GM23338 (cell line): ENCODE results near the gene AQP6. TPM values are rescaled to one million over a fixed set of nuclear protein-coding genes. Genes with fewer than 3 reads are reported as not detected.

ENCODE experiments used
- ATAC-seq: fragments of 200-7000 bp; cut with Tn5 transposase; 3 replicates; pipeline ENCODE4 v1.9.1; 2020
- DNase-seq: peaks from one replicate; pipeline ENCODE4 v3.0.0-alpha.2; 2015; ENCODE audit warnings: low spot score
- H2AFZ ChIP-seq: fragments of 200-600 bp; sonication (generic); 2 replicates; pipeline ENCODE4 v1.8.0; 2016; ENCODE audit warnings: antibody characterized with exemption, mild to moderate bottlenecking, moderate library complexity
- H3F3A ChIP-seq: fragments of 200-600 bp; sonication (generic); replicated peaks from 2 replicates; pipeline ENCODE4 v1.8.0; 2017; ENCODE audit warnings: antibody characterized with exemption, mixed run types, low read depth
- H3K27ac ChIP-seq: fragments of 200-600 bp; sonication (generic); 2 replicates; pipeline ENCODE4 v1.6.1; 2016; ENCODE audit warnings: low read depth
- H3K27me3 ChIP-seq: fragments of 200-600 bp; sonication (generic); 2 replicates; pipeline ENCODE4 v1.8.0; 2016; ENCODE audit warnings: mild to moderate bottlenecking, mixed run types, moderate library complexity; ENCODE audit not compliant: insufficient read depth
- H3K36me3 ChIP-seq: fragments of 200-600 bp; sonication (generic); 2 replicates; pipeline ENCODE4 v1.8.0; 2016; ENCODE audit warnings: mild to moderate bottlenecking; ENCODE audit not compliant: insufficient read depth
- H3K4me1 ChIP-seq: fragments of 200-600 bp; sonication (generic); 2 replicates; pipeline ENCODE4 v1.8.0; 2016; ENCODE audit warnings: mild to moderate bottlenecking, moderate library complexity; ENCODE audit not compliant: insufficient read depth
- H3K4me2 ChIP-seq: fragments of 200-600 bp; sonication (generic); 2 replicates; pipeline ENCODE4 v1.7.1; 2017; ENCODE audit warnings: mixed run types
- H3K4me3 ChIP-seq: fragments of 200-600 bp; sonication (generic); 2 replicates; pipeline ENCODE4 v1.6.1; 2016; ENCODE audit warnings: mixed run types
- H3K79me2 ChIP-seq: fragments of 200-600 bp; sonication (generic); replicated peaks from 2 replicates; pipeline ENCODE4 v1.8.0; 2017; ENCODE audit warnings: mild to moderate bottlenecking; ENCODE audit not compliant: insufficient read depth
- H3K9me2 ChIP-seq: fragments of 200-600 bp; sonication (generic); 2 replicates; pipeline ENCODE4 v1.8.0; 2017; ENCODE audit not compliant: insufficient read depth
- H4K20me1 ChIP-seq: fragments of 200-600 bp; sonication (generic); replicated peaks from 2 replicates; pipeline ENCODE4 v1.8.0; 2017; ENCODE audit warnings: mild to moderate bottlenecking; ENCODE audit not compliant: insufficient read depth
- H3K27ac Mint-ChIP-seq: 2 replicates; pipeline ENCODE4 v1.8.0; 2020; ENCODE audit warnings: inconsistent platforms, mild to moderate bottlenecking, moderate library complexity, mixed read lengths
- H3K27me3 Mint-ChIP-seq: 3 replicates; pipeline ENCODE4 v1.8.0; 2022; ENCODE audit warnings: low read depth, mild to moderate bottlenecking, moderate library complexity, mixed read lengths, inconsistent platforms; ENCODE audit not compliant: insufficient read depth, poor library complexity
- H3K36me3 Mint-ChIP-seq: 3 replicates; pipeline ENCODE4 v1.8.0; 2021; ENCODE audit warnings: low read depth, mild to moderate bottlenecking, inconsistent platforms, moderate library complexity, mixed read lengths
- H3K4me1 Mint-ChIP-seq: 3 replicates; pipeline ENCODE4 v1.8.0; 2020; ENCODE audit warnings: mild to moderate bottlenecking, inconsistent platforms, mixed read lengths
- H3K4me3 Mint-ChIP-seq: 3 replicates; pipeline ENCODE4 v1.8.0; 2021; ENCODE audit warnings: moderate library complexity, mild to moderate bottlenecking, inconsistent platforms, mixed read lengths
- H3K9me3 Mint-ChIP-seq: 3 replicates; pipeline ENCODE4 v1.8.0; 2020; ENCODE audit warnings: moderate library complexity, mild to moderate bottlenecking, inconsistent platforms, mixed read lengths
- CREB1 ChIP-seq: fragments of 250-450 bp; sonication (Bioruptor Pico); IDR thresholded peaks from 2 replicates; pipeline ENCODE4 v1.5.0; 2020; ENCODE audit warnings: low read depth, mild to moderate bottlenecking, moderate library complexity
- EZH2 ChIP-seq: fragments of 200-600 bp; sonication (generic); IDR thresholded peaks from one replicate; pipeline ENCODE4 v1.8.0; 2017; ENCODE audit warnings: antibody characterized with exemption, mild to moderate bottlenecking, low read depth; ENCODE audit not compliant: unreplicated experiment
- EZH2phosphoT487 ChIP-seq: fragments of 200-600 bp; sonication (generic); IDR thresholded peaks from one replicate; pipeline ENCODE4 v1.8.1; 2018; ENCODE audit warnings: antibody characterized with exemption; ENCODE audit not compliant: unreplicated experiment
- JUNB ChIP-seq: IDR thresholded peaks from one replicate; pipeline ENCODE4 v1.6.1; 2016; ENCODE audit warnings: antibody characterized with exemption; ENCODE audit not compliant: unreplicated experiment
- NANOG ChIP-seq: IDR thresholded peaks from 2 replicates; pipeline ENCODE4 v1.6.1; 2016; ENCODE audit warnings: antibody characterized with exemption, borderline replicate concordance
- POLR2AphosphoS5 ChIP-seq: IDR thresholded peaks from 2 replicates; pipeline ENCODE4 v1.6.1; 2016; ENCODE audit warnings: antibody characterized with exemption, low read depth
- STAT1 ChIP-seq: IDR thresholded peaks from one replicate; pipeline ENCODE4 v1.6.1; 2016; ENCODE audit warnings: antibody characterized with exemption; ENCODE audit not compliant: unreplicated experiment
- ZNF114 ChIP-seq: fragments of 250-450 bp; sonication (Bioruptor Pico); IDR thresholded peaks from 2 replicates; pipeline ENCODE4 v1.5.0; 2020; ENCODE audit warnings: mild to moderate bottlenecking, moderate library complexity
- ZNF331 ChIP-seq: fragments of 250-450 bp; sonication (Bioruptor Pico); IDR thresholded peaks from 2 replicates; pipeline ENCODE4 v1.5.0; 2020; ENCODE audit warnings: low read depth, mild to moderate bottlenecking, moderate library complexity
- polyA plus RNA-seq: library from polyadenylated mRNA; unstranded; fragments of >200 nt; fragmentation: Nextera tagmentation; extraction: Ambion mirVana; gene quantifications from 2 replicates; pipeline ENCODE4 v1.2.1, GENCODE V29; 2016
- total RNA-seq: library from RNA; depleted of rRNA; stranded (reverse); fragments of >200 nt; shearing (Covaris generic); gene quantifications from 2 replicates; pipeline ENCODE4 v1.2.3, GENCODE V29; 2014
- TF ChIP-seq, protein P1 (sequence below), 2 experiments: fragments of 200-600 bp in 1 of 2; sonication (generic) in 1 of 2; conservative IDR thresholded peaks; 2 replicates each; pipeline versions ENCODE4 v1.5.1 to v1.6.1; 2016 to 2017; ENCODE audit warnings: antibody characterized with exemption in 2 of 2, low read depth in 2 of 2, mild to moderate bottlenecking in 2 of 2, moderate library complexity in 1 of 2
- TF ChIP-seq, protein P2 (sequence below): IDR thresholded peaks from 2 replicates; pipeline ENCODE4 v1.6.1; 2016; ENCODE audit warnings: antibody characterized with exemption
- TF ChIP-seq, protein P3 (sequence below): IDR thresholded peaks from one replicate; pipeline ENCODE4 v1.6.1; 2018; ENCODE audit warnings: antibody characterized with exemption; ENCODE audit not compliant: unreplicated experiment
- TF ChIP-seq, protein P4 (sequence below): fragments of 250-450 bp; sonication (Bioruptor Pico); IDR thresholded peaks from 2 replicates; pipeline ENCODE4 v1.5.0; 2020; ENCODE audit warnings: mild to moderate bottlenecking, moderate library complexity

The AQP6 gene
- total and polyA plus RNA-seq, 2 experiments from 2014 or later: 0.08 TPM; not detected in 1

DNA sequence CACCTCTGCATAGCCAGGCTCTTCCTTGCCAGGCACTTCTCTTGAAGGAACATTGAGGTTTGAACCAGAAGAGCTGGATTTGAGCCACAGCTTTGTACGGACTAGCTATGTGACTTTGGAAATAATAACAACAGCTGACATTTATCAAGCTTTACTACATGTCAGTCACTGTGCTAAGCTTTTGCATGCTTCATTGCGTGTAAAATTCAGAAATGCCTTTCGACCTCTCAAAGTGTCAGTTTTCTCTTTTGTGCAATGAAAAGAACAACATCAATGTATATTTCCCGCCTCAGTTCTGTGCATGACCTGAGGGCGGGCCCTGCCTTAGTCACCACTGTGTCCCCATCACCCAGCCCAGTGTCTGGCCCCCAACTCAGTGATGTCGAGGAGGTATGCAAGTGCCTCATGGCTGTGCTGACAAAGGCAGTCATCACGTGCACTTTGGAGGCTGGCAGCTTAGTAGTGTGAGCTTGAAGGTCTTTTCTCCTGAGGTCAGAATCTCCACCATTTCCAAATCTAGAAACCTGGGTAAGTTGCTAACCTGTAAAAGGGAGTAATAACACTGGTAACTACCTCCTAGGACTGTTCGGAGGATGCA, 40.1 kb upstream of the AQP6 start:
- no peak overlapping the region for H3K4me3 Mint-ChIP-seq
- Histone ChIP-seq H4K20me1 (no peaks in the 10 kb centered on the region), H3K4me2 (no peak overlapping the region), H3K4me1 (0 out of 2 replicates have a peak, but pooled peaks cover 3% of the 10 kb centered on the region), H3K9me2 (0 out of 2 replicates have a peak, but pooled peaks cover 3% of the 10 kb centered on the region), H3K79me2 (no peaks in the 10 kb centered on the region), H3K27ac (no peak overlapping the region), H3K4me3 (no peak overlapping the region), H3K36me3 (no peaks in the 10 kb centered on the region), H3F3A (no peaks in the 10 kb centered on the region), H2AFZ (peak overlapping the region; percentile 56; the same call in 1 of the 2 replicates), H3K27me3 (no peaks in the 10 kb centered on the region)
- peaks cover 4% of the 10 kb centered on the region; the same call in 2 of the 3 replicates for H3K4me1 Mint-ChIP-seq
- no peak overlapping the region for H3K27ac Mint-ChIP-seq
- H3K9me3 Mint-ChIP-seq: no peaks in the 10 kb centered on the region
- no peaks in the 10 kb centered on the region for H3K27me3 Mint-ChIP-seq
- no peak for DNase-seq
- ATAC-seq: no peak
- H3K36me3 Mint-ChIP-seq: no peaks in the 10 kb centered on the region
- TF ChIP-seq, protein P1, sequence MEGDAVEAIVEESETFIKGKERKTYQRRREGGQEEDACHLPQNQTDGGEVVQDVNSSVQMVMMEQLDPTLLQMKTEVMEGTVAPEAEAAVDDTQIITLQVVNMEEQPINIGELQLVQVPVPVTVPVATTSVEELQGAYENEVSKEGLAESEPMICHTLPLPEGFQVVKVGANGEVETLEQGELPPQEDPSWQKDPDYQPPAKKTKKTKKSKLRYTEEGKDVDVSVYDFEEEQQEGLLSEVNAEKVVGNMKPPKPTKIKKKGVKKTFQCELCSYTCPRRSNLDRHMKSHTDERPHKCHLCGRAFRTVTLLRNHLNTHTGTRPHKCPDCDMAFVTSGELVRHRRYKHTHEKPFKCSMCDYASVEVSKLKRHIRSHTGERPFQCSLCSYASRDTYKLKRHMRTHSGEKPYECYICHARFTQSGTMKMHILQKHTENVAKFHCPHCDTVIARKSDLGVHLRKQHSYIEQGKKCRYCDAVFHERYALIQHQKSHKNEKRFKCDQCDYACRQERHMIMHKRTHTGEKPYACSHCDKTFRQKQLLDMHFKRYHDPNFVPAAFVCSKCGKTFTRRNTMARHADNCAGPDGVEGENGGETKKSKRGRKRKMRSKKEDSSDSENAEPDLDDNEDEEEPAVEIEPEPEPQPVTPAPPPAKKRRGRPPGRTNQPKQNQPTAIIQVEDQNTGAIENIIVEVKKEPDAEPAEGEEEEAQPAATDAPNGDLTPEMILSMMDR (conservative IDR thresholded peaks at IDR 0.05; ENCODE audit: low read depth in 2 of 2): no peak
- TF ChIP-seq EZH2phosphoT487 (no peak), CREB1 (CRISPR knock-in tag) (no peak), ZNF114 (no peak), NANOG (no peak), EZH2 (no peak), JUNB (no peak), POLR2AphosphoS5 (no peak), STAT1 (no peak), ZNF331 (CRISPR knock-in tag) (no peak)
- TF ChIP-seq, protein P2, sequence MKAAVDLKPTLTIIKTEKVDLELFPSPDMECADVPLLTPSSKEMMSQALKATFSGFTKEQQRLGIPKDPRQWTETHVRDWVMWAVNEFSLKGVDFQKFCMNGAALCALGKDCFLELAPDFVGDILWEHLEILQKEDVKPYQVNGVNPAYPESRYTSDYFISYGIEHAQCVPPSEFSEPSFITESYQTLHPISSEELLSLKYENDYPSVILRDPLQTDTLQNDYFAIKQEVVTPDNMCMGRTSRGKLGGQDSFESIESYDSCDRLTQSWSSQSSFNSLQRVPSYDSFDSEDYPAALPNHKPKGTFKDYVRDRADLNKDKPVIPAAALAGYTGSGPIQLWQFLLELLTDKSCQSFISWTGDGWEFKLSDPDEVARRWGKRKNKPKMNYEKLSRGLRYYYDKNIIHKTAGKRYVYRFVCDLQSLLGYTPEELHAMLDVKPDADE: no peak
- TF ChIP-seq, protein P3, sequence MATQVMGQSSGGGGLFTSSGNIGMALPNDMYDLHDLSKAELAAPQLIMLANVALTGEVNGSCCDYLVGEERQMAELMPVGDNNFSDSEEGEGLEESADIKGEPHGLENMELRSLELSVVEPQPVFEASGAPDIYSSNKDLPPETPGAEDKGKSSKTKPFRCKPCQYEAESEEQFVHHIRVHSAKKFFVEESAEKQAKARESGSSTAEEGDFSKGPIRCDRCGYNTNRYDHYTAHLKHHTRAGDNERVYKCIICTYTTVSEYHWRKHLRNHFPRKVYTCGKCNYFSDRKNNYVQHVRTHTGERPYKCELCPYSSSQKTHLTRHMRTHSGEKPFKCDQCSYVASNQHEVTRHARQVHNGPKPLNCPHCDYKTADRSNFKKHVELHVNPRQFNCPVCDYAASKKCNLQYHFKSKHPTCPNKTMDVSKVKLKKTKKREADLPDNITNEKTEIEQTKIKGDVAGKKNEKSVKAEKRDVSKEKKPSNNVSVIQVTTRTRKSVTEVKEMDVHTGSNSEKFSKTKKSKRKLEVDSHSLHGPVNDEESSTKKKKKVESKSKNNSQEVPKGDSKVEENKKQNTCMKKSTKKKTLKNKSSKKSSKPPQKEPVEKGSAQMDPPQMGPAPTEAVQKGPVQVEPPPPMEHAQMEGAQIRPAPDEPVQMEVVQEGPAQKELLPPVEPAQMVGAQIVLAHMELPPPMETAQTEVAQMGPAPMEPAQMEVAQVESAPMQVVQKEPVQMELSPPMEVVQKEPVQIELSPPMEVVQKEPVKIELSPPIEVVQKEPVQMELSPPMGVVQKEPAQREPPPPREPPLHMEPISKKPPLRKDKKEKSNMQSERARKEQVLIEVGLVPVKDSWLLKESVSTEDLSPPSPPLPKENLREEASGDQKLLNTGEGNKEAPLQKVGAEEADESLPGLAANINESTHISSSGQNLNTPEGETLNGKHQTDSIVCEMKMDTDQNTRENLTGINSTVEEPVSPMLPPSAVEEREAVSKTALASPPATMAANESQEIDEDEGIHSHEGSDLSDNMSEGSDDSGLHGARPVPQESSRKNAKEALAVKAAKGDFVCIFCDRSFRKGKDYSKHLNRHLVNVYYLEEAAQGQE: no peak
- TF ChIP-seq, protein P4, sequence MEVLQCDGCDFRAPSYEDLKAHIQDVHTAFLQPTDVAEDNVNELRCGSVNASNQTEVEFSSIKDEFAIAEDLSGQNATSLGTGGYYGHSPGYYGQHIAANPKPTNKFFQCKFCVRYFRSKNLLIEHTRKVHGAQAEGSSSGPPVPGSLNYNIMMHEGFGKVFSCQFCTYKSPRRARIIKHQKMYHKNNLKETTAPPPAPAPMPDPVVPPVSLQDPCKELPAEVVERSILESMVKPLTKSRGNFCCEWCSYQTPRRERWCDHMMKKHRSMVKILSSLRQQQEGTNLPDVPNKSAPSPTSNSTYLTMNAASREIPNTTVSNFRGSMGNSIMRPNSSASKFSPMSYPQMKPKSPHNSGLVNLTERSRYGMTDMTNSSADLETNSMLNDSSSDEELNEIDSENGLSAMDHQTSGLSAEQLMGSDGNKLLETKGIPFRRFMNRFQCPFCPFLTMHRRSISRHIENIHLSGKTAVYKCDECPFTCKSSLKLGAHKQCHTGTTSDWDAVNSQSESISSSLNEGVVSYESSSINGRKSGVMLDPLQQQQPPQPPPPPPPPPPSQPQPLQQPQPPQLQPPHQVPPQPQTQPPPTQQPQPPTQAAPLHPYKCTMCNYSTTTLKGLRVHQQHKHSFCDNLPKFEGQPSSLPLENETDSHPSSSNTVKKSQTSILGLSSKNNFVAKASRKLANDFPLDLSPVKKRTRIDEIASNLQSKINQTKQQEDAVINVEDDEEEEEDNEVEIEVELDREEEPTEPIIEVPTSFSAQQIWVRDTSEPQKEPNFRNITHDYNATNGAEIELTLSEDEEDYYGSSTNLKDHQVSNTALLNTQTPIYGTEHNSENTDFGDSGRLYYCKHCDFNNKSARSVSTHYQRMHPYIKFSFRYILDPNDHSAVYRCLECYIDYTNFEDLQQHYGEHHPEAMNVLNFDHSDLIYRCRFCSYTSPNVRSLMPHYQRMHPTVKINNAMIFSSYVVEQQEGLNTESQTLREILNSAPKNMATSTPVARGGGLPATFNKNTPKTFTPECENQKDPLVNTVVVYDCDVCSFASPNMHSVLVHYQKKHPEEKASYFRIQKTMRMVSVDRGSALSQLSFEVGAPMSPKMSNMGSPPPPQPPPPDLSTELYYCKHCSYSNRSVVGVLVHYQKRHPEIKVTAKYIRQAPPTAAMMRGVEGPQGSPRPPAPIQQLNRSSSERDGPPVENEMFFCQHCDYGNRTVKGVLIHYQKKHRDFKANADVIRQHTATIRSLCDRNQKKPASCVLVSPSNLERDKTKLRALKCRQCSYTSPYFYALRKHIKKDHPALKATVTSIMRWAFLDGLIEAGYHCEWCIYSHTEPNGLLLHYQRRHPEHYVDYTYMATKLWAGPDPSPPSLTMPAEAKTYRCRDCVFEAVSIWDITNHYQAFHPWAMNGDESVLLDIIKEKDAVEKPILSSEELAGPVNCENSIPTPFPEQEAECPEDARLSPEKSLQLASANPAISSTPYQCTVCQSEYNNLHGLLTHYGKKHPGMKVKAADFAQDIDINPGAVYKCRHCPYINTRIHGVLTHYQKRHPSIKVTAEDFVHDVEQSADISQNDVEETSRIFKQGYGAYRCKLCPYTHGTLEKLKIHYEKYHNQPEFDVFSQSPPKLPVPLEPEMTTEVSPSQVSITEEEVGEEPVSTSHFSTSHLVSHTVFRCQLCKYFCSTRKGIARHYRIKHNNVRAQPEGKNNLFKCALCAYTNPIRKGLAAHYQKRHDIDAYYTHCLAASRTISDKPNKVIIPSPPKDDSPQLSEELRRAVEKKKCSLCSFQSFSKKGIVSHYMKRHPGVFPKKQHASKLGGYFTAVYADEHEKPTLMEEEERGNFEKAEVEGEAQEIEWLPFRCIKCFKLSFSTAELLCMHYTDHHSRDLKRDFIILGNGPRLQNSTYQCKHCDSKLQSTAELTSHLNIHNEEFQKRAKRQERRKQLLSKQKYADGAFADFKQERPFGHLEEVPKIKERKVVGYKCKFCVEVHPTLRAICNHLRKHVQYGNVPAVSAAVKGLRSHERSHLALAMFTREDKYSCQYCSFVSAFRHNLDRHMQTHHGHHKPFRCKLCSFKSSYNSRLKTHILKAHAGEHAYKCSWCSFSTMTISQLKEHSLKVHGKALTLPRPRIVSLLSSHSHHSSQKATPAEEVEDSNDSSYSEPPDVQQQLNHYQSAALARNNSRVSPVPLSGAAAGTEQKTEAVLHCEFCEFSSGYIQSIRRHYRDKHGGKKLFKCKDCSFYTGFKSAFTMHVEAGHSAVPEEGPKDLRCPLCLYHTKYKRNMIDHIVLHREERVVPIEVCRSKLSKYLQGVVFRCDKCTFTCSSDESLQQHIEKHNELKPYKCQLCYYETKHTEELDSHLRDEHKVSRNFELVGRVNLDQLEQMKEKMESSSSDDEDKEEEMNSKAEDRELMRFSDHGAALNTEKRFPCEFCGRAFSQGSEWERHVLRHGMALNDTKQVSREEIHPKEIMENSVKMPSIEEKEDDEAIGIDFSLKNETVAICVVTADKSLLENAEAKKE (CRISPR knock-in tag): no peak
